ENCODE measurements around the gene MVB12A.
A peak's percentile ranks its signal among the peaks of the same experiment; 100 is the strongest.

The MVB12A gene

GRCh38 chr19:17447704-17448130, 27.9 kb downstream of the MVB12A start:
- no peak for DNase-seq (ENCODE audit: low spot score)

DNA sequence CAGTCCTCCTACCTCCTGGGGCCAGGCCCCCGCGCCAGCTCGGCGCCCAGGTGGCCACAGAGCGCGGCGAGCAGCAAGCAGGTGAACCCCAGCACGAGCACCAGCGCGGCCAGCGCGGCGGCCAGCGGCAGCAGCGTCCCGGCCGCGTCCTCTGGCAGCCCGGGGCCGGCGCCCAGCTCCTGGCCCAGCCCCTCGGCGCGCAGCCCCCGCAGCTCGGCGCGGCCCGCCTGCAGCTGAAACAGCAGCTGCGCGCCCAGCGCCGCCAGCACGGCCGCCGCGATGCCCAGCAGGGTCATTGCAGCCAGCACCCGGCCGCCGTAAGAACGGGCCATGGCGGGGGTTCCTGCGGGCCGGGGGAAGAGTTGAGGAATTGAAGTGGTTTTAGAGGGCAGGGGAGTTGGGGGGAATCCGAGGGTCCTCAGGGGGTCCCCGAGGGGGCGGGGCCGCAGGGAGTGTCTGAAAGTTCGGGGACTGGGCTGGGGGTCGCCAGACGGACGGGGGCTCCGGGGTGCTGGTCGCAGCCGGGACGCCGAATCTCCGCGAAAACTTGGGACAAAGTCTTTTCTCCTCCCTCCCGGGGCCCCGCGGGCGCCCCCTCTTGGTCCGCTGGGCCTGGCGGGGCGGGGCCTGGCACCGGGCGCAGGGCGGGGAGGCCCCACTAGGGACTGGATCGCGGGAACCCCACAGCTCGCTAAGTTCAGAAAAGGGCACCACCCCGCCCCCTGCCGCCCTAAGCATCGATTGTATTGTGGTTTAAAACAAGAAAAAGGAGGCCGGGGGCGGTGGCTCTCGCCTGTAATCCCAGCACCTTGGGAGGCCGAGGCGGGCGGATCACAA, 28.5 kb downstream of the MVB12A start, which contains the start of gene TMEM221:
TMEM221 (minus strand) TSS at position 538 of the 837 bp plus-strand sequence; CDS start at position 332, 206 bp downstream.
- no peak for DNase-seq (ENCODE audit: low spot score)

GRCh38 chr19:17450264-17451075, 30.6 kb downstream of the MVB12A start:
- no peak for DNase-seq (ENCODE audit: low spot score)

DNA sequence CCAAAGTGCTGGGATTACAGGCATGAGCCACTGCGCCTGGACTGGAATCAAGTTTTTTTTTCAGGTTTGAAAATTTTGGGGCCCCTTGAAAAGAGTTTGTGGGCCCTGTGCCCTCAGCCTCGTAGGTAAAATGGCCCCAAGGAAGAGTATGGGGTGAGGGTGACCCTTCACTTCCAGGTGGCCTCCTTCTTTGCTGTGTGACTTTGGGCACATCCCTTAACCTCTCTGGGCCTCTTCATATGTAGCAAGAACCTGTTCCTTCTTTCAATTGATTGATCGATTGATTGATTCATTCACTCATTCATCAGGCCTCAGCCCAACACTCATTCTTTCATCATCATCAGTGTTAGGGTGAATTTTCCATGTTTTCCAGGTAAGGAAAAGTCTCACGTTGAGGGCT, 32.0 kb downstream of the MVB12A start:
- DNase-seq (ENCODE audit: low spot score): no peak

DNA sequence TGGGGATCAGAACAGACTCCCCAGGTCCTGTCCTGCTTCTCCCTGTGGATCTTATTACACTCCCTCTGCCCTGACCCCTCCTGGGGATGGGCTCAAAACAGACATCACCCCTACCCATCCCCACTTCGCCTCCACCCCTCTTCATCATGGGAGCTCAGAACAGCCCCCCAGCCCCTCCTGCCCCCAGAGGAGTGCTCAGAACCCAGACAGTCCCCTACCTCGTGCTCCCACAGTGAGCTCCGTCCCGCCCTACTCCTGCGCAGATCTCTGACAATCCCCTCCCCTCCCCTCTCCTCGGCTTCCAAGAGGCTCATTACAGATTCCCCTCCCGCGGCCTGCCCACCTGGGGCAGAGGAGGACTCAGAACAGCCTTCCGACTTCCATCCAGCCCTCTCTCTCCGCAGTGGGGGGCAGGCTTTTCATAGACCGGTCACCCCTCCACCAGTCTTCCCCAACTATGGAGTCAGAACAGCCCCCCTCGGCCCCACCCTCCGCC, 34.8 kb downstream of the MVB12A start:
- DNase-seq (ENCODE audit: low spot score): no peak

DNA sequence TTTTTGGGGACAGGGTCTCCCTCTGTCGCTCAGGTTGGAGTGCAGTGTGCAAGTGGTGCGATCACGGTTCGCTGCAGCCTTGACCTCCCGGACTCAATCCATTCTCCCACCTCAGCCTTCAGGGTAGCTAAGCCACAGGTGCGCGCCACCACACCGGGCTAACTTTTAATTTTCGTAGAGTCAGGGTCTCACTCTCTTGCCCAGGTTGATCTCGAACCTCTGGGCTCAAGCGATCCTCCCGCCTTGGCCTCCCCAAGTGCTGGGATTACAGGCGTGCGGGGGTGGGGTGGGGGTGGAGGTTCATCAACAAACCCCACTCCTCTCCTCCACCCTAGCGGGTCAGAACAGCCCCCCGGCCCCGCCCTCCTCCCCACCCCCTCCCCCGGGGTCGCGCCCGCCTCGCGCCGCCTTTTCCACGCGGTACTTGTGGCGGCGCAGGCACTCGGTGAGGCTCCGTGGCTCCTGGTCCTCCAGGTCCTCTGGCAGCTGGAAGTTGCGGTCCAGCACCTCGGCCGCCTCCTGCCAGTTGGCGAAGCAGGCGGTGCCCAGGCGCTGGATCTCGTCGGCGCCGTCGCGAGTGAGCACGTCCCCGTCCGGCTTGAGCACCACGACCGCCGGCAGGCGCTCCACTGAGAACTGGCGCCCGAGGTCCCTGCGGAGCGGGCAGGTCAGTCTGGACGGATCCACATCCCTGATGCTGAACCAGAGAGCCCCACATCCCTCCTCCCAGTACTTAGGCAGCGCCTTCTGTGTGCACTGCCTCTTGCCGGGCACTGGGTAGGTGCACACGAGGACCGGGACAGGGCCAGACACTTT, 35.7 kb downstream of the MVB12A start:
- DNase-seq (ENCODE audit: low spot score): no peak

GRCh38 chr19:17456127-17456526, 36.3 kb downstream of the MVB12A start:
- DNase-seq (ENCODE audit: low spot score): no peak

GRCh38 chr19:17457616-17458015, 37.8 kb downstream of the MVB12A start:
- no peak for DNase-seq (ENCODE audit: low spot score)

GRCh38 chr19:17458970-17459369, 39.1 kb downstream of the MVB12A start:
- no peak for DNase-seq (ENCODE audit: low spot score)

- DNase-seq (ENCODE audit: low spot score): no peak
Observed at GRCh38 chr19:17460372-17461230, 40.8 kb downstream of the MVB12A start, which contains the start of gene NXNL1. Gene NXNL1, minus strand, starts transcription at chr19:17460926. Its CDS starts 57 bp downstream, at chr19:17460869.

- no peak for DNase-seq (ENCODE audit: low spot score)
Observed at GRCh38 chr19:17466487-17466850, 46.6 kb downstream of the MVB12A start.

DNA sequence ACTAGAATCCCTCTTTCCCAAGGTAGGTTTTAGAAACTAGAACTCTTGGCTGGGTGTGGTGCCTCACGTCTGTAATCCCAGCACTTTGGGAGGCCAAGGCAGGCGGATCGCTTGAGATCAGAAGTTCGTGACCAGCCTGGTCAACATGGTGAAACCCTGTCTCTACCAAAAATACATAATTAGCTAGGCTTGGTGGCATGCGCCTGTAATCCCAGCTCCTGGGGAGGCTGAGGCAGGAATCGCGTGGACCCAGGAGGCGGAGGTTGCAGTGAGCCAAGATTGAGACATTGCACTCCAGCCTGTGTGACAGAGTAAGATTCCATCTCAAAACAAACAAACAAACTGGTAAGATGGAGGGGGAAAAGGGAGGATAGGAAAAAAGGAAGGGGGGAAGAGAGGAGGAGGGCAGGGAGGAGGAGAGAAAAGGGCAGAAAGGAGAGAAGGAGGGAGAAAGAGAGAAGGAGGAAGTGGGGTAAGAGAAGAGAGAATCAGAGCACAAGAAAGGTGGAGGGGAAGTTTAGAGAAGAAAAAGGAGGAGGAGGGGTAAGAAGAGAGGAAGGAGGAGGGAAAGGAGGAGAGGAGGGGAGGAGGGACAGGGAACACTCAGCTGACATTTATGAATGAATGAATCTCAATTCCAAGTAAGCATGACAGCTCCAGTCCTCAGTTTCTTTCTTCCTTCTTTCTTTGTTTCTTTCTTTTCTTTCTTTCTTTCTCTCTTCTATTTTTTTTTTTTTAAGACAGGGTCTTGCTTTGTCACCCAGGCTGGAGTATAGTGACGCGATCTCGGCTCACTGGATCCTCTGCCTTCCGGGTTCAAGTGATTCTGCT, 47.8 kb downstream of the MVB12A start:
- DNase-seq (ENCODE audit: low spot score): no peak

DNA sequence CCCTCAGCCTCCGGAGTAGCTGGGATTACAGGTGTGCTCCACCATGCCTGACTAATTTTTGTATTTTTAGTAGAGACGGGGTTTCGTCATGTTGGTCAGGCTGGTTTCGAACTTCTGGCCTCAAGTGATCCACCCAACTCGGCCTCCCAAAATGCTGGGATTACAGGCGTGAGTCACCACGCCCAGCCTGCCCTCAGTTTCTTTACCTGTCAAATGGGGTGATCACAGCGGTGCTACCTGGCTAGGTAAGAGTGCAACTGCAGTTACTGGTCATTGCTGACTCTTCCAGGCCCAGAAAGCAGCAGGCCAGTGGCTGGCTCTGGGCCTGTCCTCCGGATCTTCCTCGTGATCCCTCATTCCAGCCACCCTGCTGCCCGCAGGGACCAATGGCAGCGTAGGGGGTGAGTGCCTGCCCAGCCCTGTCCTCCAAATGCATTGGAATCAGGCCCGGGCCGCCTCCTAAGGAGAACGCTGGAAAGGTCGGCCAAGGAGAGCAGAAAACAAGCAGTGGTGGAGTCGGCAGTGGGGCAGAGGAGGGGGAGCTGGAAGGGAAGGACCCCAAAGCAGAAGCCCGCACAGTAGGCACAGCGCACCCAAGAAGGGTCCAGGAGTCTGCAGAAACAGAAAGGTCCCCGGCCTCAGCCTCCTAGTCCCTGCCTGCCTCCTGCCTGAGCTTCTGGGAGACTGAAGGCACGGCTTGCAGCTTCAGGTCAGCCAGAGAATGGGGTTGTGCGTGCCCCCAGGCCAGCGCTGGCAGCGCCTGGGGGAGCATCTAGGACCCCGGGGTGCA, 48.6 kb downstream of the MVB12A start:
- no peak for DNase-seq (ENCODE audit: low spot score)

- DNase-seq (ENCODE audit: low spot score): no peak
Observed at GRCh38 chr19:17469092-17469480, 49.2 kb downstream of the MVB12A start.

GRCh38 chr19:17469481-17470067, 49.7 kb downstream of the MVB12A start:
- DNase-seq (ENCODE audit: low spot score): peak; percentile 70

- DNase-seq (ENCODE audit: low spot score): peak; percentile 99
Observed at GRCh38 chr19:17470068-17470841, 50.4 kb downstream of the MVB12A start, which contains the start of gene SLC27A1. Gene SLC27A1, plus strand, starts transcription at chr19:17470524. Its CDS starts 17 bp downstream, at chr19:17470541.

DNA sequence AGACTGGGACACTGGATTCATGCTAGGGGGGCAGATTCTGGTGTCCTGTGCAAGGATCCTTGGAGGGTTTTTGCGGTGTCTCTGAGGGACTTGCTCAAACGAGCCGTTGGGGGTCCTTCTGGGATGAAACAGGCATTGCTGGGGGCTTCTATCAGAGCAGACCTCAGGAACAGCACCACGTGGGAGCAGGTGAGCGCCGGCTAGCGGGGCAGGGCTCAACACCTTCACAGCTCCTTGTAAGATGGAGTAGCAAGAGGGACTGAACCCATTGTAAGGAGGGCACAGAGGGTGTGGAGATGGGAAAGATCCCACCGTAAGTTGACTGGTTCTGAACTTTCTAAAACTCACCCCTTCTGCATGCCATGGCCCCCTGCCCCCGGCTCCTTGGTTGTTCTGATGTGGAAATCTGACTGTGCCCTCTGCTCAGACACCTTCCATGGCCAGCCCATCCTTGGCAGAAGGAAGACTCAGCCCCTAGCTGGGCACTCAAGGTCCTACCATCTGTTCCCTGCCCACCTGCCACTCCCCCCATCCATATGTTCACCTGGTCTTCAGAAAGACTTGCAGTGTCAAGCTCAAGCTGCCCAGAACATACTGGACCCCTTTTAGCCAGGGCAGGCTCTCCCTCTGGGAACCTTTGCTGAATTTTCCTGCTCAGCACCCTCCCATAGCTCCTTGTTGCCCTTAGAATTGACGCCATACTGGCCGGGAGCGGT, 51.7 kb downstream of the MVB12A start:
- no peak for DNase-seq (ENCODE audit: low spot score)
